Kidney (tissue), 14 donors: ENCODE data around the gene PACS2. TPM values are rescaled to one million over a fixed set of nuclear protein-coding genes. Genes with fewer than 3 reads are reported as not detected.
A peak's percentile ranks its signal among the peaks of the same experiment; 100 is the strongest.

ENCODE experiments used
- DNase-seq, 5 donors: peaks; one replicate each; pipeline ENCODE4 v3.0.0-alpha.2; 2013 to 2020
- FAIRE-seq: peaks from 2 replicates; lab custom pipeline; 2012; peaks lifted over from hg19 to GRCh38; lab: Jason Lieb, UNC
- H3K27ac ChIP-seq, 2 donors: one replicate each; pipeline ENCODE4 v1.7.0; 2013; ENCODE audit warnings: low read depth in 2 of 2, low read length in 2 of 2, inconsistent platforms in 1 of 2
- H3K27me3 ChIP-seq: one replicate; pipeline ENCODE4 v1.7.1; 2013; ENCODE audit warnings: low read length, inconsistent platforms; ENCODE audit not compliant: control insufficient read depth, insufficient read depth
- H3K36me3 ChIP-seq, 3 donors: one replicate each; pipeline versions ENCODE4 v1.7.0 to v1.7.1; 2013; ENCODE audit warnings: low read length in 3 of 3, control low read depth in 1 of 3, inconsistent platforms in 1 of 3; ENCODE audit not compliant: insufficient read depth in 3 of 3, control insufficient read depth in 2 of 3
- H3K4me1 ChIP-seq, 3 donors: one replicate each; pipeline versions ENCODE4 v1.7.0 to v1.7.1; 2013; ENCODE audit warnings: low read length in 3 of 3, inconsistent platforms in 1 of 3, low read depth in 1 of 3; ENCODE audit not compliant: control insufficient read depth in 2 of 3, insufficient read depth in 2 of 3
- H3K4me3 ChIP-seq, 3 donors: one replicate each; pipeline versions ENCODE4 v1.7.0 to v1.8.1; 2013; ENCODE audit warnings: low read length in 3 of 3, control low read depth in 1 of 3, inconsistent platforms in 1 of 3
- H3K9ac ChIP-seq, 3 donors: one replicate each; pipeline versions ENCODE4 v1.7.0 to v1.7.1; 2013; ENCODE audit warnings: low read length in 3 of 3, control low read depth in 1 of 3, inconsistent platforms in 1 of 3
- H3K9me3 ChIP-seq, 3 donors: one replicate each; pipeline versions ENCODE4 v1.7.0 to v1.7.1; 2013; ENCODE audit warnings: low read length in 3 of 3, control low read depth in 1 of 3, inconsistent platforms in 1 of 3; ENCODE audit not compliant: control insufficient read depth in 2 of 3, insufficient read depth in 1 of 3
- intact Hi-C: fragments of 100-400 bp; cut with DNase I; formaldehyde crosslinking; loops from one replicate; pipeline ENCODE4 v1.11.1; 2022
- polyA plus RNA-seq: library from polyadenylated mRNA; stranded (reverse); fragments of 350-450 nt; fragmentation: Illumina TruSeq; extraction: RNeasy Lipid Tissue Mini Kit (QIAGEN cat#74804); gene quantifications from one replicate; pipeline ENCODE4 v1.2.3, GENCODE V29; 2014; ENCODE audit warnings: low read depth, low replicate concordance; ENCODE audit not compliant: insufficient read depth
- total RNA-seq: library from RNA; stranded (reverse); fragmentation: NEBNext Ultra II Directional; extraction: Animal tissue kit (Norgen Biotek cat#: 25700); gene quantifications from one replicate; pipeline ENCODE4 v1.2.1, GENCODE V29; 2021
- TF ChIP-seq, protein P1 (sequence below): IDR thresholded peaks from 3 replicates; pipeline ENCODE4 v1.5.1; 2012; ENCODE audit warnings: mild to moderate bottlenecking, moderate library complexity, borderline replicate concordance; ENCODE audit not compliant: insufficient read depth; ENCODE audit errors: extremely low read depth
- donor health status: control.
- donor health status: control.
- donor health status: control.
- donor health status: control.
- donor health status: control.
- donor health status: DM: yes; HTN: yes; CAD: no.
- donor health status: Normal renal cell carcinoma (clear cell type).

The PACS2 gene
- total and polyA plus RNA-seq, 2 donors from 2014 or later: 35.7 to 83.9 TPM

GRCh38 chr14:105335735-105336476 lies 21.4 kb downstream of the PACS2 start:
- no peaks in the 10 kb centered on the region for H3K36me3 ChIP-seq
- H3K9me3 ChIP-seq: no peaks in the 10 kb centered on the region
- intact Hi-C loops: no loop called here
- H3K4me3 ChIP-seq: no peak overlapping the region
- H3K27ac ChIP-seq: no peak overlapping the region
- TF ChIP-seq, protein P1, sequence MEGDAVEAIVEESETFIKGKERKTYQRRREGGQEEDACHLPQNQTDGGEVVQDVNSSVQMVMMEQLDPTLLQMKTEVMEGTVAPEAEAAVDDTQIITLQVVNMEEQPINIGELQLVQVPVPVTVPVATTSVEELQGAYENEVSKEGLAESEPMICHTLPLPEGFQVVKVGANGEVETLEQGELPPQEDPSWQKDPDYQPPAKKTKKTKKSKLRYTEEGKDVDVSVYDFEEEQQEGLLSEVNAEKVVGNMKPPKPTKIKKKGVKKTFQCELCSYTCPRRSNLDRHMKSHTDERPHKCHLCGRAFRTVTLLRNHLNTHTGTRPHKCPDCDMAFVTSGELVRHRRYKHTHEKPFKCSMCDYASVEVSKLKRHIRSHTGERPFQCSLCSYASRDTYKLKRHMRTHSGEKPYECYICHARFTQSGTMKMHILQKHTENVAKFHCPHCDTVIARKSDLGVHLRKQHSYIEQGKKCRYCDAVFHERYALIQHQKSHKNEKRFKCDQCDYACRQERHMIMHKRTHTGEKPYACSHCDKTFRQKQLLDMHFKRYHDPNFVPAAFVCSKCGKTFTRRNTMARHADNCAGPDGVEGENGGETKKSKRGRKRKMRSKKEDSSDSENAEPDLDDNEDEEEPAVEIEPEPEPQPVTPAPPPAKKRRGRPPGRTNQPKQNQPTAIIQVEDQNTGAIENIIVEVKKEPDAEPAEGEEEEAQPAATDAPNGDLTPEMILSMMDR: no peak
- no peak overlapping the region for H3K9ac ChIP-seq
- DNase-seq: peak in 2 of 5 donors; percentile 49 to 61
- no peak for FAIRE-seq
- H3K27me3 ChIP-seq: no peaks in the 10 kb centered on the region
- peaks cover 0 to 57% (median 18%) of the 10 kb centered on the region in 3 donors for H3K4me1 ChIP-seq

- TF ChIP-seq, protein P1: no peak
- Histone ChIP-seq H3K9me3 (no peaks in the 10 kb centered on the region), H3K4me1 (peaks cover 0 to 53% (median 18%) of the 10 kb centered on the region in 3 donors), H3K27me3 (no peaks in the 10 kb centered on the region), H3K36me3 (no peaks in the 10 kb centered on the region), H3K9ac (no peak overlapping the region), H3K27ac (no peak overlapping the region), H3K4me3 (no peak overlapping the region)
- FAIRE-seq (no peak), DNase-seq (no peak)
- intact Hi-C loops: no loop called here
These were observed 22.1 kb downstream of the PACS2 start for GRCh38 chr14:105336477-105337287.

GRCh38 chr14:105337433-105337832 lies 22.9 kb downstream of the PACS2 start:
- Histone ChIP-seq H3K9me3 (no peaks in the 10 kb centered on the region), H3K4me1 (peaks cover 0 to 50% (median 18%) of the 10 kb centered on the region in 3 donors), H3K4me3 (no peak overlapping the region), H3K9ac (no peak overlapping the region), H3K27me3 (no peaks in the 10 kb centered on the region), H3K36me3 (no peaks in the 10 kb centered on the region), H3K27ac (peak overlapping the region in 1 of 2 donors; percentile 25)
- no peak for DNase-seq
- intact Hi-C loops: no loop called here
- TF ChIP-seq, protein P1: no peak
- FAIRE-seq: no peak
